Vagina (tissue), 2 donors: ENCODE results near the gene PARVG. TPM values are rescaled to one million over a fixed set of nuclear protein-coding genes. Genes with fewer than 3 reads are reported as not detected.
A peak's percentile ranks its signal among the peaks of the same experiment; 100 is the strongest.

Experiments used
- DNase-seq, 2 donors: peaks; one replicate each; pipeline ENCODE4 v3.0.0-alpha.2; 2017; ENCODE audit errors: extremely low spot score in 2 of 2
- H3K27ac ChIP-seq: fragments of 200-600 bp; sonication (generic); one replicate; pipeline ENCODE4 v1.5.1; 2019
- H3K27me3 ChIP-seq: fragments of 200-600 bp; sonication (generic); one replicate; pipeline ENCODE4 v1.5.1; 2019
- H3K36me3 ChIP-seq, 2 donors: fragments of 200-600 bp; sonication (generic); one replicate each; pipeline ENCODE4 v1.5.1; 2017 to 2019
- H3K4me1 ChIP-seq: fragments of 200-600 bp; sonication (generic); one replicate; pipeline ENCODE4 v1.5.1; 2019
- H3K4me3 ChIP-seq, 2 donors: fragments of 200-600 bp; sonication (generic); 1 replicate in 1 of 2; 2 replicates in 1 of 2; pipeline ENCODE4 v1.5.1; 2016 to 2019
- H3K9me3 ChIP-seq: fragments of 200-600 bp; sonication (generic); one replicate; pipeline ENCODE4 v1.5.1; 2019
- POLR2A ChIP-seq, 2 donors: fragments of 450-650 bp; IDR thresholded peaks; one replicate each; pipeline ENCODE4 v1.6.1; 2017; ENCODE audit warnings: antibody characterized with exemption in 2 of 2, mild to moderate bottlenecking in 2 of 2, moderate library complexity in 2 of 2
- POLR2AphosphoS5 ChIP-seq, 2 donors: sonication (generic); formaldehyde crosslinking; IDR thresholded peaks; one replicate each; pipeline ENCODE4 v1.9.0; 2017; ENCODE audit warnings: antibody characterized with exemption in 2 of 2, mild to moderate bottlenecking in 2 of 2, low read depth in 1 of 2; ENCODE audit not compliant: insufficient read depth in 1 of 2
- intact Hi-C: fragments of 100-400 bp; cut with DNase I; formaldehyde crosslinking; loops from one replicate; pipeline ENCODE4 v1.15.1; 2023
- total RNA-seq: library from RNA; depleted of rRNA; stranded (reverse); fragments of >200 nt; gene quantifications from one replicate; pipeline ENCODE4 v1.2.3, GENCODE V29; 2016
- TF ChIP-seq, protein P1 (sequence below), 3 experiments: fragments of 450-650 bp in 2 of 3; fragments of 200-600 bp in 1 of 3; sonication (generic) in 1 of 3; IDR thresholded peaks; one replicate each; pipeline ENCODE4 v1.5.1; 2017 to 2019; ENCODE audit warnings: antibody characterized with exemption in 3 of 3, mild to moderate bottlenecking in 2 of 3, moderate library complexity in 2 of 3

The PARVG gene
- total RNA-seq, 1 donor from 2014 or later, result 29.5 TPM

DNA sequence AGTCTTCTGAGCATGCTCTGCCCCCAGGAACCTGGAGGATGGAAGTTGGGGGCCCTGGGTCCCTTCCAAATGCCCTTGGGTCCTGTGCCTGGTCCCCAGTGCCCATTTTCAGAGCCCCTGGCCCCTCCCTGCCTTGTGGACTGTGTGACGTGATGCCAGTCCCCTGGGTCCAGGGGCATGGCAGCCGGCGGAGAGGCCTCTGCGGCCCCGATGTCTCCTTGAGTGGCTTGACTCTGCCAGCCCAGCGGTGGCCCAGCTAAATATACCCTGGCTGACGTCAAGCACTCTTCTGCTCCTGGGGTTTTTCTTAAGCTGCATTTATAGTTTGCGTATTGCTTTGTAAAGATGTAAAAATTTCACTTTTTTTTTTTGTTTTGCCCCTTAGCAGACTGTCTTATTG lies 35.2 kb upstream of the PARVG start:
- no peak overlapping the region for H3K4me3 ChIP-seq
- H3K27me3 ChIP-seq, result no peaks in the 10 kb centered on the region
- H3K9me3 ChIP-seq, result no peaks in the 10 kb centered on the region
- no peaks in the 10 kb centered on the region for H3K36me3 ChIP-seq
- no peak for DNase-seq
- intact Hi-C loops, result no loop called here
- peaks cover 9% of the 10 kb centered on the region for H3K4me1 ChIP-seq
- TF ChIP-seq, protein P1, sequence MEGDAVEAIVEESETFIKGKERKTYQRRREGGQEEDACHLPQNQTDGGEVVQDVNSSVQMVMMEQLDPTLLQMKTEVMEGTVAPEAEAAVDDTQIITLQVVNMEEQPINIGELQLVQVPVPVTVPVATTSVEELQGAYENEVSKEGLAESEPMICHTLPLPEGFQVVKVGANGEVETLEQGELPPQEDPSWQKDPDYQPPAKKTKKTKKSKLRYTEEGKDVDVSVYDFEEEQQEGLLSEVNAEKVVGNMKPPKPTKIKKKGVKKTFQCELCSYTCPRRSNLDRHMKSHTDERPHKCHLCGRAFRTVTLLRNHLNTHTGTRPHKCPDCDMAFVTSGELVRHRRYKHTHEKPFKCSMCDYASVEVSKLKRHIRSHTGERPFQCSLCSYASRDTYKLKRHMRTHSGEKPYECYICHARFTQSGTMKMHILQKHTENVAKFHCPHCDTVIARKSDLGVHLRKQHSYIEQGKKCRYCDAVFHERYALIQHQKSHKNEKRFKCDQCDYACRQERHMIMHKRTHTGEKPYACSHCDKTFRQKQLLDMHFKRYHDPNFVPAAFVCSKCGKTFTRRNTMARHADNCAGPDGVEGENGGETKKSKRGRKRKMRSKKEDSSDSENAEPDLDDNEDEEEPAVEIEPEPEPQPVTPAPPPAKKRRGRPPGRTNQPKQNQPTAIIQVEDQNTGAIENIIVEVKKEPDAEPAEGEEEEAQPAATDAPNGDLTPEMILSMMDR (IDR thresholded peaks at IDR 0.05), result no peak
- TF ChIP-seq POLR2A (IDR thresholded peaks at IDR 0.05) (no peak), POLR2AphosphoS5 (IDR thresholded peaks at IDR 0.05; ENCODE audit: insufficient read depth in 1 of 2, low read depth in 1 of 2) (no peak)
- no peak overlapping the region for H3K27ac ChIP-seq

- DNase-seq, result no peak
- Histone ChIP-seq H3K36me3 (no peaks in the 10 kb centered on the region), H3K4me1 (peaks cover 9% of the 10 kb centered on the region), H3K9me3 (no peaks in the 10 kb centered on the region), H3K4me3 (no peak overlapping the region), H3K27me3 (no peaks in the 10 kb centered on the region), H3K27ac (no peak overlapping the region)
- intact Hi-C loops, result no loop called here
- TF ChIP-seq, protein P1 (IDR thresholded peaks at IDR 0.05), result no peak
- TF ChIP-seq POLR2AphosphoS5 (IDR thresholded peaks at IDR 0.05; ENCODE audit: insufficient read depth in 1 of 2, low read depth in 1 of 2) (no peak), POLR2A (IDR thresholded peaks at IDR 0.05) (no peak)
These were observed 34.5 kb upstream of the PARVG start for GRCh38 chr22:44146088-44146861.

- H3K27ac ChIP-seq, result peak overlapping the region; percentile 33
- intact Hi-C loops, result no loop called here
- peaks cover 9% of the 10 kb centered on the region for H3K4me1 ChIP-seq
- no peaks in the 10 kb centered on the region for H3K27me3 ChIP-seq
- no peaks in the 10 kb centered on the region for H3K9me3 ChIP-seq
- no peak for TF ChIP-seq POLR2A (IDR thresholded peaks at IDR 0.05)
- TF ChIP-seq POLR2AphosphoS5 (IDR thresholded peaks at IDR 0.05; ENCODE audit: insufficient read depth in 1 of 2, low read depth in 1 of 2), result no peak
- TF ChIP-seq, protein P1 (IDR thresholded peaks at IDR 0.05), result no peak
- no peaks in the 10 kb centered on the region for H3K36me3 ChIP-seq
- H3K4me3 ChIP-seq, result no peak overlapping the region
- DNase-seq, result no peak
These were observed 33.6 kb upstream of the PARVG start for GRCh38 chr22:44147008-44147645.

- DNase-seq, result no peak
- peaks cover 9% of the 10 kb centered on the region for H3K4me1 ChIP-seq
- no peak overlapping the region for H3K4me3 ChIP-seq
- no peak for TF ChIP-seq POLR2A (IDR thresholded peaks at IDR 0.05)
- TF ChIP-seq, protein P1 (IDR thresholded peaks at IDR 0.05), result no peak
- TF ChIP-seq POLR2AphosphoS5 (IDR thresholded peaks at IDR 0.05; ENCODE audit: insufficient read depth in 1 of 2, low read depth in 1 of 2), result peak in 1 of 2 donors; percentile 55
- no peaks in the 10 kb centered on the region for H3K36me3 ChIP-seq
- H3K9me3 ChIP-seq, result no peaks in the 10 kb centered on the region
- no peaks in the 10 kb centered on the region for H3K27me3 ChIP-seq
- H3K27ac ChIP-seq, result peak overlapping the region; percentile 33
- intact Hi-C loops, result no loop called here
These were observed 32.7 kb upstream of the PARVG start for GRCh38 chr22:44147821-44148574.
